Esophagus (tissue), 2 donors: Measurements from ENCODE around the gene PAK5. TPM values are rescaled to one million over a fixed set of nuclear protein-coding genes. Genes with fewer than 3 reads are reported as not detected.

ENCODE experiments used
- H3K27ac ChIP-seq, 2 donors: one replicate each; pipeline ENCODE4 v1.5.1; 2013; ENCODE audit warnings: low read depth in 2 of 2, mild to moderate bottlenecking in 2 of 2, inconsistent platforms in 1 of 2, low read length in 1 of 2, moderate library complexity in 1 of 2
- H3K27me3 ChIP-seq, 2 donors: one replicate each; pipeline ENCODE4 v1.6.1; 2013; ENCODE audit warnings: low read length in 2 of 2, control low read depth in 1 of 2, mild to moderate bottlenecking in 1 of 2; ENCODE audit not compliant: insufficient read depth in 2 of 2, control insufficient read depth in 1 of 2
- H3K36me3 ChIP-seq, 2 donors: one replicate each; pipeline ENCODE4 v1.6.1; 2013; ENCODE audit warnings: low read length in 1 of 2; ENCODE audit not compliant: control insufficient read depth in 2 of 2, insufficient read depth in 2 of 2
- H3K4me1 ChIP-seq, 2 donors: one replicate each; pipeline ENCODE4 v1.6.1; 2013; ENCODE audit warnings: low read length in 1 of 2; ENCODE audit not compliant: control insufficient read depth in 2 of 2, insufficient read depth in 2 of 2
- H3K4me3 ChIP-seq, 2 donors: one replicate each; pipeline ENCODE4 v1.5.1; 2013; ENCODE audit warnings: low read length in 2 of 2, mild to moderate bottlenecking in 2 of 2, low read depth in 1 of 2, moderate library complexity in 1 of 2
- H3K9me3 ChIP-seq, 2 donors: one replicate each; pipeline ENCODE4 v1.6.1; 2013; ENCODE audit warnings: mild to moderate bottlenecking in 2 of 2, low read depth in 1 of 2, low read length in 1 of 2, moderate library complexity in 1 of 2; ENCODE audit not compliant: control insufficient read depth in 2 of 2, insufficient read depth in 1 of 2
- WGBS, 2 donors: extraction: QIAGEN DNeasy Blood & Tissue Kit; methylation state at CpG; one replicate each; pipeline ENCODE4 v1.1.7; 2013; 5-methylcytosine and 5-hydroxymethylcytosine counted together
- polyA plus RNA-seq, 2 donors: library from polyadenylated mRNA; stranded (reverse); fragments of 200-250 nt; gene quantifications; one replicate each; pipeline ENCODE4 v1.2.3, GENCODE V29; 2013
- donor health status: healthy with polysubstance abuse.
- donor health status: Bipolar disorder and iron deficiency.

The PAK5 gene
- polyA plus RNA-seq, 2 donors, result 0.21 to 0.39 TPM

- H3K9me3 ChIP-seq, result no peaks in the 10 kb centered on the region
Observed at GRCh38 chr20:9583151-9583550, 255.7 kb downstream of the PAK5 start.

DNA sequence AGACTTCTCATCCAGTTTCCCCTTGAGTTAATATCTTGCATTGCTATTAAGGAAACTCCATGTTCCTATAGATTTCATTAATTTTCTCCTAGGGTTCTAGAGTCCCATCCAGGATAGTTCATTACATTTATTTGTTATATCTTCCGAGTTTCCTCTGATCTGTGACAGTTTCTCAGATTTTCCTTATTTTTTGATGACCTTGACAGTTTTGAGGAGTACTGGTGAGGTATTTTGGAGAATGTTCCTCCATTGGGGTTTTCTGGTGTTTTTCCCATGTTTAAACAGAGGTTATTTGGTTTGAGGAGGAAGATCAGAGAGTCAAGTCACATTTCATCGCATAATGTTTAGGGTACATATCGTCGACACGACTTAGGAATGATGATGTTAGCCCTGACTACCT, 256.7 kb downstream of the PAK5 start:
- Histone ChIP-seq H3K36me3 (no peaks in the 10 kb centered on the region), H3K4me1 (no peaks in the 10 kb centered on the region), H3K4me3 (no peak overlapping the region), H3K9me3 (no peaks in the 10 kb centered on the region), H3K27ac (no peak overlapping the region), H3K27me3 (no peaks in the 10 kb centered on the region)
- 82 to 83% methylated on average over 5 of the region's 5 CpGs for WGBS, 2 donors

More at GRCh38 chr20:9583151-9583550, 255.7 kb downstream of the PAK5 start:
- Histone ChIP-seq H3K4me1 (no peaks in the 10 kb centered on the region), H3K27me3 (no peaks in the 10 kb centered on the region), H3K4me3 (no peak overlapping the region), H3K27ac (no peak overlapping the region), H3K36me3 (no peaks in the 10 kb centered on the region)

- Histone ChIP-seq H3K27ac (no peak overlapping the region), H3K9me3 (no peaks in the 10 kb centered on the region), H3K4me3 (no peak overlapping the region), H3K36me3 (no peaks in the 10 kb centered on the region), H3K4me1 (no peaks in the 10 kb centered on the region), H3K27me3 (no peaks in the 10 kb centered on the region)
- WGBS, 2 donors, result 65 to 71% methylated on average over 4 of the region's 4 CpGs
Observed at GRCh38 chr20:9581509-9581908, 257.4 kb downstream of the PAK5 start.

GRCh38 chr20:9578594-9578993, 260.3 kb downstream of the PAK5 start:
- Histone ChIP-seq H3K27ac (no peak overlapping the region), H3K4me1 (no peaks in the 10 kb centered on the region), H3K4me3 (no peak overlapping the region), H3K36me3 (no peaks in the 10 kb centered on the region), H3K9me3 (no peaks in the 10 kb centered on the region), H3K27me3 (no peaks in the 10 kb centered on the region)
- WGBS, 2 donors, result 53 to 63% methylated on average over 2 of the region's 2 CpGs

DNA sequence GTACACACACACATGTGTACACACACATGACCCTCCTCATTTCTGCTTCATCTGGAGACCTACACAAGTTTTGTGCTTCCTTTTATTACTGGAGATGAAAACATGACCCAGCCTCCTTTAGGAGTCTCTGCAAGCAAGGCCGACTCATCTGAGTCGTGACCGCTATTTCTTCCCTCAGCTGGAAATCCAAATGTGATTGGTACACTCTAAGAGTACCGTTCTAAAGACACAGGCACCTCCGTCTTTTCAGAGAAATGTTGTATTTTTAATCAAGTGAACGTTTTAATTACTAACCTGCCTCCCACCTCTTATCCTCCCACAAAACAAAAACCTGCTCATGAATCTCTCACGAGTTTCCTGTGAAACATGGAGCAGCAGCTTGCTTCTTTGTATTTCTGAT, 261.5 kb downstream of the PAK5 start:
- no peaks in the 10 kb centered on the region for H3K4me1 ChIP-seq
- H3K36me3 ChIP-seq, result no peaks in the 10 kb centered on the region
- H3K4me3 ChIP-seq, result no peak overlapping the region
- WGBS, 2 donors, result 81 to 84% methylated on average over 7 of the region's 7 CpGs
- H3K27me3 ChIP-seq, result no peaks in the 10 kb centered on the region
- no peaks in the 10 kb centered on the region for H3K9me3 ChIP-seq
- H3K27ac ChIP-seq, result no peak overlapping the region

DNA sequence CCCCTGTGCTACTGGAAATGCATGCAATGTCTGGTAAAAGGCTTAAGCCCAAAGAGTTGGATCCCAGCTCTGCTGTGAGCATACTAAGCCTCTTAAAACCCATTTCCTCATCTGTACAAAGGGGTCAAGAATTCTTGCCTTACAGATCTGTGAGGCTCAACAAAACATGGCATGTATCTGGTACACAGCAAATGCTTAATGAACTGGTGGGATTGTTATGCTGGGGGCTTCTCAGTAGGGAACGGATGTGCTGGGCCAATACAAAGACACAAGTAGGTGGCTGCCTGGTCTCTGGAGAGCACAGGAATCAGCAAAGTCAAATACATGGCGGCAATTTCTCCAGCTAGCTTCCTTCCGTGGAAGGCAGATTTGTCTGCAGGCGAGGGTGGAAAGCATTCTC, 262.2 kb downstream of the PAK5 start:
- Histone ChIP-seq H3K9me3 (no peaks in the 10 kb centered on the region), H3K36me3 (no peaks in the 10 kb centered on the region), H3K27me3 (no peaks in the 10 kb centered on the region), H3K4me1 (no peaks in the 10 kb centered on the region), H3K27ac (no peak overlapping the region), H3K4me3 (no peak overlapping the region)
- 89 to 91% methylated on average over 4 of the region's 4 CpGs for WGBS, 2 donors

GRCh38 chr20:9575836-9576235, 263.0 kb downstream of the PAK5 start:
- no peaks in the 10 kb centered on the region for H3K27me3 ChIP-seq
- H3K4me1 ChIP-seq, result no peaks in the 10 kb centered on the region
- H3K4me3 ChIP-seq, result no peak overlapping the region
- H3K27ac ChIP-seq, result no peak overlapping the region
- no peaks in the 10 kb centered on the region for H3K36me3 ChIP-seq
- WGBS, 2 donors, result 76 to 79% methylated on average over 1 of the region's 1 CpG
- H3K9me3 ChIP-seq, result no peaks in the 10 kb centered on the region

- H3K27ac ChIP-seq, result no peak overlapping the region
- no peaks in the 10 kb centered on the region for H3K27me3 ChIP-seq
- no peaks in the 10 kb centered on the region for H3K4me1 ChIP-seq
- no peaks in the 10 kb centered on the region for H3K9me3 ChIP-seq
- WGBS, 2 donors, result 81 to 83% methylated on average over 3 of the region's 3 CpGs
- H3K4me3 ChIP-seq, result no peak overlapping the region
- no peaks in the 10 kb centered on the region for H3K36me3 ChIP-seq
Observed at GRCh38 chr20:9574776-9575175, 264.1 kb downstream of the PAK5 start.

DNA sequence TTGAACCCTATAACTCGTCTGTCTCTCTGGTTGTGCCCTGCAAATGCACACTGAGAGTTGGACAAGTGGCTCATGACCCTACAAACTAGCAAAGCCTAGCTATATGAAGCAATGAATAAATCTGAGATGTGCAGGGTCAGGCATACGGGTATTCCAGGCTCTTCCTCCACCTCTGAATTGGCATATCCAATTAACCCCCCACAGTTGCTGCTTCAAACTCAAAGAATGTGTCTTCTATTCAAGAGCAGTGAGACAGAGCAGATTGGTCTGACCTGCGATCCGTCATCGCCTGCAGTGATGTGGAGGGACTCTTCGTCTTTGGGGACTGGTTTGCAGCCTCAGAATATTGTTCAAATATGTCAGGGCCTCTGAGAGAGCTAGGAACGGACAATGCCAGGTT, 264.7 kb downstream of the PAK5 start:
- Histone ChIP-seq H3K36me3 (no peaks in the 10 kb centered on the region), H3K4me1 (no peaks in the 10 kb centered on the region), H3K4me3 (no peak overlapping the region), H3K27ac (no peak overlapping the region), H3K9me3 (peaks cover 0 to 2% of the 10 kb centered on the region in 2 donors), H3K27me3 (no peaks in the 10 kb centered on the region)
- WGBS, 2 donors, result 75 to 77% methylated on average over 7 of the region's 7 CpGs

DNA sequence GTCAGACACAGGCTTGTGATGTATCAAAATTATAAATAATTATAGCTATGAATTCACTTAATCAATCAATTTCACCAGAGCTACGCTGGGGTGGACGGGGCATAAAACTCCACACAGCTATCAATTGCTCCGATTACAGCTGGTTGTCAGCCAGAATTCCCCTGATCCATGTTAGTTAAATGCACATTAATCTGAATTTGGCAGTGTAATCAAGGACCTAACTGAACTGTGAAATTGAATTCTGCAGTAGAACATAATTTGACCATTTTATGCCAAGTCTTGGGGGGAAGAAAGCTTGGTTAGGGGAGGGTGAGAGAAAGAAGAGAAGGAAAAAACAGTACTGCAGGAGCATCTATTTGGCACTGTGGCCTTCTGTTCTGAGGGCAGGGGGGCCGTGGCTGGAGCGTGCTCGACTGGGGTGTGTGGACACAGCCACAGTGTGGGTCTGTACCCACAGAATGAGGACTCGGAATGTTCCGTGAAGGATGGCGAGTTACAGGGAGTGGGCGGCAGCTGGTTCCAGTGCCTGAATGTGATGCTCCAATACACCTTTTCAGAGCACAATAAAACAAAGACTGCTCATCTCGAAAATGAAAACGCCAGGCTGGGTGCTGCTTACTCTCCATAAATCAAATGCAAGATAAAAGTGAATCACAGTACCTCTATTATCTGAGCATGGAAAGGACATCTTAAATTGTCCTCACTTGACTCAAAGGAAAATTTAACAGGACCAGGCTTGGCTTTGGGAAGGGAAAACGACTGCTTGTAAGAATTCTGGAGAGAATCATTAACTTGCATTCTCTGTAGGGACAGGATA, 265.3 kb downstream of the PAK5 start:
- Histone ChIP-seq H3K36me3 (no peaks in the 10 kb centered on the region), H3K27ac (no peak overlapping the region), H3K9me3 (peaks cover 0 to 2% of the 10 kb centered on the region in 2 donors), H3K4me1 (no peaks in the 10 kb centered on the region), H3K4me3 (no peak overlapping the region), H3K27me3 (no peaks in the 10 kb centered on the region)
- 44 to 57% methylated on average over 13 of the region's 13 CpGs for WGBS, 2 donors
